Ammon's horn (tissue), 1 donor: ENCODE results near the gene NEURL1.

Experiments
- DNase-seq: peaks from one replicate; pipeline ENCODE4 v3.0.0-alpha.2; 2016; ENCODE audit warnings: low spot score

Gene NEURL1

GRCh38 chr10:103564116-103564501 lies 70.6 kb downstream of the NEURL1 start:
- no peak for DNase-seq

- no peak for DNase-seq
Observed at GRCh38 chr10:103564776-103565520, 71.4 kb downstream of the NEURL1 start.

- no peak for DNase-seq
Observed at GRCh38 chr10:103566536-103566935, 73.0 kb downstream of the NEURL1 start.

GRCh38 chr10:103568505-103568904 lies 75.0 kb downstream of the NEURL1 start:
- DNase-seq: no peak

GRCh38 chr10:103569896-103570295 lies 76.4 kb downstream of the NEURL1 start:
- no peak for DNase-seq

- no peak for DNase-seq
Observed at GRCh38 chr10:103570844-103571655, 77.5 kb downstream of the NEURL1 start.

GRCh38 chr10:103571656-103571975 lies 78.1 kb downstream of the NEURL1 start:
- no peak for DNase-seq

- no peak for DNase-seq
Observed at GRCh38 chr10:103572347-103573204, 79.1 kb downstream of the NEURL1 start.

GRCh38 chr10:103573205-103573487 lies 79.6 kb downstream of the NEURL1 start:
- DNase-seq: no peak

- peak; percentile 35 for DNase-seq
Observed at GRCh38 chr10:103574097-103575061, 80.9 kb downstream of the NEURL1 start.

- DNase-seq: no peak
Observed at GRCh38 chr10:103575416-103576075, 82.0 kb downstream of the NEURL1 start.

GRCh38 chr10:103576076-103576471 lies 82.6 kb downstream of the NEURL1 start:
- DNase-seq: no peak

GRCh38 chr10:103576862-103577261 lies 83.4 kb downstream of the NEURL1 start:
- no peak for DNase-seq

- DNase-seq: no peak
Observed at GRCh38 chr10:103578782-103579382, 85.4 kb downstream of the NEURL1 start.

- DNase-seq: no peak
Observed at GRCh38 chr10:103580011-103580410, 86.5 kb downstream of the NEURL1 start.

- no peak for DNase-seq
Observed at GRCh38 chr10:103580430-103580829, 86.9 kb downstream of the NEURL1 start.

GRCh38 chr10:103581499-103581898 lies 88.0 kb downstream of the NEURL1 start:
- DNase-seq: no peak

- no peak for DNase-seq
Observed at GRCh38 chr10:103582331-103583123, 89.0 kb downstream of the NEURL1 start.

GRCh38 chr10:103583871-103584215 lies 90.3 kb downstream of the NEURL1 start:
- DNase-seq: no peak
